CD4-positive, alpha-beta T cell (primary cell): ENCODE measurements around the gene CNKSR3. TPM values are rescaled to one million over a fixed set of nuclear protein-coding genes. Genes with fewer than 3 reads are reported as not detected.

Source experiments
- ATAC-seq: fragments of 200-7000 bp; cut with Tn5 transposase; one replicate; pipeline ENCODE4 v1.10.0; 2022; ENCODE audit warnings: mild to moderate bottlenecking; ENCODE audit not compliant: poor library complexity
- CTCF ChIA-PET: fragments of 350-600 bp; sonication (Branson Sonifier 250); formaldehyde crosslinking; loops from one replicate; lab custom pipeline; 2021; ENCODE audit warnings: antibody characterized with exemption, inconsistent platforms; lab: Charles Lee
- POLR2A ChIA-PET: fragments of 350-600 bp; sonication (Branson Sonifier 250); formaldehyde crosslinking; loops from one replicate; lab custom pipeline; 2021; ENCODE audit warnings: antibody characterized with exemption, inconsistent platforms; lab: Charles Lee
- DNase-seq, 14 experiments: peaks; one replicate each; pipeline ENCODE4 v3.0.0-alpha.2; 2013 to 2020; ENCODE audit warnings: mixed read lengths in 2 of 14
- H3K27ac ChIP-seq, 2 donors: one replicate each; pipeline versions ENCODE4 v1.5.1 to v1.7.0; 2013; ENCODE audit warnings: low read length in 2 of 2, low read depth in 1 of 2, mild to moderate bottlenecking in 1 of 2
- H3K27me3 ChIP-seq, 2 experiments: 1 replicate in 1 of 2; 2 replicates in 1 of 2; pipeline versions ENCODE4 v1.6.1 to v1.7.0; 2013; ENCODE audit warnings: low read length in 2 of 2, control low read depth in 1 of 2, mild to moderate bottlenecking in 1 of 2, moderate library complexity in 1 of 2; ENCODE audit not compliant: insufficient read depth in 2 of 2, control insufficient read depth in 1 of 2
- H3K36me3 ChIP-seq: one replicate; pipeline ENCODE4 v1.6.1; 2013; ENCODE audit warnings: low read length, control low read depth; ENCODE audit not compliant: insufficient read depth
- H3K4me1 ChIP-seq: one replicate; pipeline ENCODE4 v1.6.1; 2013; ENCODE audit warnings: low read length, control low read depth; ENCODE audit not compliant: insufficient read depth
- H3K4me3 ChIP-seq: one replicate; pipeline ENCODE4 v1.5.1; 2013; ENCODE audit warnings: mild to moderate bottlenecking, low read length, moderate library complexity
- H3K9me3 ChIP-seq, 2 experiments: 1 replicate in 1 of 2; 2 replicates in 1 of 2; pipeline versions ENCODE4 v1.6.1 to v1.7.0; 2013; ENCODE audit warnings: low read length in 2 of 2, mild to moderate bottlenecking in 2 of 2, control low read depth in 1 of 2, moderate library complexity in 1 of 2; ENCODE audit not compliant: control insufficient read depth in 1 of 2, insufficient read depth in 1 of 2
- H3K27ac Mint-ChIP-seq: one replicate; pipeline ENCODE4 v1.8.0; 2020; ENCODE audit warnings: mixed read lengths
- H3K27me3 Mint-ChIP-seq: one replicate; pipeline ENCODE4 v1.8.0; 2021; ENCODE audit warnings: mixed read lengths
- H3K36me3 Mint-ChIP-seq: one replicate; pipeline ENCODE4 v1.8.0; 2021; ENCODE audit warnings: low read depth, mixed read lengths
- H3K4me1 Mint-ChIP-seq: one replicate; pipeline ENCODE4 v1.8.0; 2021; ENCODE audit warnings: low read depth, mixed read lengths
- H3K4me3 Mint-ChIP-seq: one replicate; pipeline ENCODE4 v1.8.0; 2020; ENCODE audit warnings: mild to moderate bottlenecking, mixed read lengths
- H3K9me3 Mint-ChIP-seq: one replicate; pipeline ENCODE4 v1.8.0; 2020; ENCODE audit warnings: mixed read lengths
- CTCF ChIP-seq: fragments of 200-600 bp; IDR thresholded peaks from one replicate; pipeline ENCODE4 v1.8.0; 2022; ENCODE audit warnings: antibody characterized with exemption, mild to moderate bottlenecking
- intact Hi-C, 2 experiments: fragments of 100-400 bp; cut with DNase I in 1 of 2; cut with micrococcal nuclease in 1 of 2; formaldehyde crosslinking; loops; one replicate each; pipeline versions ENCODE4 v1.15.1 to v1.9.0; 2023 to 2025; cut with DNase I, micrococcal nuclease
- total RNA-seq, 174 experiments: library from RNA in 2 of 174; stranded (reverse) in 2 of 174; gene quantifications; one replicate each; pipeline ENCODE4 v1.2.3 and lab custom pipeline; 2021 to 2026

The CNKSR3 gene
- total RNA-seq, 2 experiments from 2014 or later = 0.14 TPM; not detected in 1

GRCh38 chr6:154506582-154506981, 3.9 kb downstream of the CNKSR3 start:
- H3K36me3 ChIP-seq = no peaks in the 10 kb centered on the region
- ChIA-PET POLR2A (no interaction called here), CTCF (no interaction called here)
- ATAC-seq (no peak), DNase-seq (no peak)
- Mint-ChIP-seq H3K9me3 (no peaks in the 10 kb centered on the region), H3K27ac (no peak overlapping the region), H3K27me3 (peaks cover 52% of the 10 kb centered on the region), H3K4me3 (no peak overlapping the region), H3K4me1 (peaks cover 10% of the 10 kb centered on the region), H3K36me3 (no peaks in the 10 kb centered on the region)
- no peak overlapping the region for H3K4me3 ChIP-seq
- peaks cover 8% of the 10 kb centered on the region for H3K4me1 ChIP-seq
- peaks cover 21 to 27% of the 10 kb centered on the region in 2 experiments for H3K27me3 ChIP-seq
- H3K9me3 ChIP-seq = no peaks in the 10 kb centered on the region
- no peak overlapping the region for H3K27ac ChIP-seq
- intact Hi-C loops = no loop called here
- TF ChIP-seq CTCF = no peak

GRCh38 chr6:154506108-154506507, 4.4 kb downstream of the CNKSR3 start:
- no peaks in the 10 kb centered on the region for H3K36me3 Mint-ChIP-seq
- H3K4me1 Mint-ChIP-seq = peaks cover 10% of the 10 kb centered on the region
- peaks cover 51% of the 10 kb centered on the region for H3K27me3 Mint-ChIP-seq
- intact Hi-C loops = no loop called here
- H3K27ac ChIP-seq = no peak overlapping the region
- DNase-seq (no peak), ATAC-seq (no peak)
- no peaks in the 10 kb centered on the region for H3K9me3 Mint-ChIP-seq
- no peaks in the 10 kb centered on the region for H3K9me3 ChIP-seq
- H3K4me3 Mint-ChIP-seq = no peak overlapping the region
- H3K4me1 ChIP-seq = peaks cover 8% of the 10 kb centered on the region
- CTCF ChIA-PET = no interaction called here
- POLR2A ChIA-PET = no interaction called here
- H3K27me3 ChIP-seq = peaks cover 21 to 27% of the 10 kb centered on the region in 2 experiments
- H3K27ac Mint-ChIP-seq = no peak overlapping the region
- no peak overlapping the region for H3K4me3 ChIP-seq
- no peak for TF ChIP-seq CTCF
- no peaks in the 10 kb centered on the region for H3K36me3 ChIP-seq

GRCh38 chr6:154504865-154505449, 5.5 kb downstream of the CNKSR3 start:
- intact Hi-C loops = no loop called here
- Histone ChIP-seq H3K4me1 (peaks cover 7% of the 10 kb centered on the region), H3K9me3 (no peaks in the 10 kb centered on the region), H3K27me3 (peaks cover 13 to 27% of the 10 kb centered on the region in 2 experiments), H3K36me3 (no peaks in the 10 kb centered on the region), H3K4me3 (no peak overlapping the region), H3K27ac (no peak overlapping the region)
- ChIA-PET POLR2A (no interaction called here), CTCF (interaction anchor here (1.1 kb wide), 1 partner anchor 15 kb away, joined by 3 read pairs; no protein-coding TSS in a partner anchor)
- no peaks in the 10 kb centered on the region for H3K36me3 Mint-ChIP-seq
- DNase-seq = no peak
- ATAC-seq = no peak
- no peak overlapping the region for H3K4me3 Mint-ChIP-seq
- no peak for TF ChIP-seq CTCF
- H3K9me3 Mint-ChIP-seq = no peaks in the 10 kb centered on the region
- no peak overlapping the region for H3K27ac Mint-ChIP-seq
- peaks cover 46% of the 10 kb centered on the region for H3K27me3 Mint-ChIP-seq
- H3K4me1 Mint-ChIP-seq = peaks cover 10% of the 10 kb centered on the region
